Testis (tissue), 3 donors: ENCODE measurements around the gene RAD21L1. TPM values are rescaled to one million over a fixed set of nuclear protein-coding genes. Genes with fewer than 3 reads are reported as not detected.

Experiments
- DNase-seq: peaks from one replicate; pipeline ENCODE4 v3.0.0-alpha.2; 2019
- H3K27ac ChIP-seq, 2 donors: fragments of 200-600 bp; sonication (generic); one replicate each; pipeline ENCODE4 v1.5.1; 2019
- H3K27me3 ChIP-seq: fragments of 200-600 bp; sonication (generic); one replicate; pipeline ENCODE4 v1.5.1; 2019
- H3K36me3 ChIP-seq: fragments of 200-600 bp; sonication (generic); one replicate; pipeline ENCODE4 v1.5.1; 2017; ENCODE audit warnings: low read depth; ENCODE audit errors: missing control alignments
- H3K4me1 ChIP-seq: fragments of 200-600 bp; sonication (generic); one replicate; pipeline ENCODE4 v1.5.1; 2019
- H3K4me3 ChIP-seq, 2 donors: fragments of 200-600 bp; sonication (generic); one replicate each; pipeline ENCODE4 v1.5.1; 2017 to 2019
- H3K9me3 ChIP-seq: fragments of 200-600 bp; sonication (generic); one replicate; pipeline ENCODE4 v1.5.1; 2017
- CTCF ChIP-seq, 3 experiments: fragments of 450-650 bp in 2 of 3; fragments of 200-600 bp in 1 of 3; sonication (generic) in 1 of 3; IDR thresholded peaks; one replicate each; pipeline ENCODE4 v1.5.1; 2016 to 2019; ENCODE audit warnings: antibody characterized with exemption in 3 of 3, mild to moderate bottlenecking in 2 of 3, moderate library complexity in 1 of 3
- POLR2A ChIP-seq: fragments of 450-650 bp; IDR thresholded peaks from one replicate; pipeline ENCODE4 v1.6.1; 2017; ENCODE audit warnings: antibody characterized with exemption, mild to moderate bottlenecking, moderate library complexity
- WGBS, 2 donors: methylation state at CpG; one replicate each; pipeline ENCODE4 v1.1.5; 2018; 5-methylcytosine and 5-hydroxymethylcytosine counted together
- intact Hi-C: fragments of 100-400 bp; cut with DNase I; formaldehyde crosslinking; loops from one replicate; pipeline ENCODE4 v1.15.1; 2023; ENCODE audit warnings: low total_unique reads
- polyA plus RNA-seq: library from polyadenylated mRNA; stranded (reverse); fragments of 350-450 nt; fragmentation: Illumina TruSeq; extraction: RNeasy Lipid Tissue Mini Kit (QIAGEN cat#74804); gene quantifications from one replicate; pipeline ENCODE4 v1.2.3, GENCODE V29; 2014; ENCODE audit warnings: low read depth, low replicate concordance; ENCODE audit not compliant: insufficient read depth
- total RNA-seq, 2 donors: library from RNA; depleted of rRNA; stranded (reverse); fragments of >200 nt; gene quantifications; one replicate each; pipeline ENCODE4 v1.2.3, GENCODE V29; 2016

Gene RAD21L1
- total and polyA plus RNA-seq, 3 donors from 2014 or later, result 7.5 to 13.7 (median 12.1) TPM

- 88 to 90% methylated on average over 12 to 14 of the region's 14 CpGs for WGBS, 2 donors
- H3K36me3 ChIP-seq, result no peaks in the 10 kb centered on the region
- no peak for DNase-seq
- H3K9me3 ChIP-seq, result no peaks in the 10 kb centered on the region
- intact Hi-C loops, result no loop called here
- TF ChIP-seq POLR2A, result no peak
- TF ChIP-seq CTCF (IDR thresholded peaks at IDR 0.05), result no peak
- H3K27ac ChIP-seq, result no peak overlapping the region
- no peaks in the 10 kb centered on the region for H3K4me1 ChIP-seq
- no peak overlapping the region for H3K4me3 ChIP-seq
- no peaks in the 10 kb centered on the region for H3K27me3 ChIP-seq
Observed at GRCh38 chr20:1296922-1297321, 71.1 kb downstream of the RAD21L1 start.

- Histone ChIP-seq H3K27me3 (no peaks in the 10 kb centered on the region), H3K9me3 (no peaks in the 10 kb centered on the region), H3K36me3 (no peaks in the 10 kb centered on the region), H3K4me1 (no peaks in the 10 kb centered on the region), H3K4me3 (no peak overlapping the region), H3K27ac (no peak overlapping the region)
- 90 to 94% methylated on average over 2 of the region's 2 CpGs for WGBS, 2 donors
- intact Hi-C loops, result no loop called here
- DNase-seq, result no peak
- TF ChIP-seq POLR2A, result no peak
- TF ChIP-seq CTCF (IDR thresholded peaks at IDR 0.05), result no peak
Observed at GRCh38 chr20:1297486-1297885, 71.6 kb downstream of the RAD21L1 start.

GRCh38 chr20:1298166-1298565, 72.3 kb downstream of the RAD21L1 start:
- no peaks in the 10 kb centered on the region for H3K36me3 ChIP-seq

GRCh38 chr20:1298888-1299511, 73.2 kb downstream of the RAD21L1 start:
- WGBS, 2 donors, result 91% methylated on average over 10 of the region's 10 CpGs
- no peak overlapping the region for H3K27ac ChIP-seq
- intact Hi-C loops, result no loop called here

More at GRCh38 chr20:1298166-1298565, 72.3 kb downstream of the RAD21L1 start:
- H3K27ac ChIP-seq, result no peak overlapping the region
- no peaks in the 10 kb centered on the region for H3K4me1 ChIP-seq
- intact Hi-C loops, result no loop called here
- no peak for DNase-seq
- 96 to 97% methylated on average over 5 of the region's 5 CpGs for WGBS, 2 donors
- no peak for TF ChIP-seq POLR2A
- no peak for TF ChIP-seq CTCF (IDR thresholded peaks at IDR 0.05)
- no peaks in the 10 kb centered on the region for H3K9me3 ChIP-seq
- H3K27me3 ChIP-seq, result no peaks in the 10 kb centered on the region
- no peak overlapping the region for H3K4me3 ChIP-seq

More at GRCh38 chr20:1298888-1299511, 73.2 kb downstream of the RAD21L1 start:
- no peak overlapping the region for H3K4me3 ChIP-seq
- H3K9me3 ChIP-seq, result no peaks in the 10 kb centered on the region
- H3K36me3 ChIP-seq, result no peaks in the 10 kb centered on the region
- H3K27me3 ChIP-seq, result no peaks in the 10 kb centered on the region
- DNase-seq, result no peak
- no peaks in the 10 kb centered on the region for H3K4me1 ChIP-seq
- TF ChIP-seq POLR2A, result no peak
- TF ChIP-seq CTCF (IDR thresholded peaks at IDR 0.05), result no peak
